IMR-90 (cell line): ENCODE results near the gene AKAP1. TPM values are rescaled to one million over a fixed set of nuclear protein-coding genes. Genes with fewer than 3 reads are reported as not detected.

ENCODE experiments used
- ATAC-seq: fragments of 200-7000 bp; cut with Tn5 transposase; 2 replicates; pipeline ENCODE4 v1.9.1; 2020; ENCODE audit warnings: low read depth, mild to moderate bottlenecking, moderate library complexity
- BruUV-seq: library from RNA; stranded (reverse); fragments of 400-500 nt; replicated peaks from 2 replicates; lab custom pipeline; 2021; lab: Mats Ljungman, UMichigan
- CTCF ChIA-PET: fragments of 300-600 bp; formaldehyde crosslinking; extraction: SDS; loops from one replicate; lab custom pipeline; 2021; ENCODE audit warnings: antibody characterized with exemption; lab: Yijun Ruan, JAX
- POLR2A ChIA-PET: fragments of 300-600 bp; sonication (Branson Sonifier 250); formaldehyde crosslinking; loops from one replicate; lab custom pipeline; 2022; ENCODE audit warnings: antibody characterized with exemption; ENCODE audit not compliant: unreplicated experiment; lab: Charles Lee
- DNase-seq: peaks from one replicate; pipeline ENCODE4 v3.0.0; 2013
- H2AFZ ChIP-seq: replicated peaks from 2 replicates; pipeline ENCODE3; 2013; ENCODE audit warnings: low read length, mild to moderate bottlenecking; ENCODE audit not compliant: poor library complexity
- H2AK5ac ChIP-seq: 2 replicates; pipeline ENCODE4 v1.6.1; 2013; ENCODE audit warnings: low read depth, low read length, inconsistent platforms
- H2AK9ac ChIP-seq: replicated peaks from 2 replicates; pipeline ENCODE3; 2013; ENCODE audit warnings: mild to moderate bottlenecking, low read depth, low read length, moderate library complexity; ENCODE audit not compliant: poor library complexity
- H2BK120ac ChIP-seq: 2 replicates; pipeline ENCODE4 v1.6.1; 2013; ENCODE audit warnings: low read depth, low read length, inconsistent platforms
- H2BK15ac ChIP-seq: 3 replicates; pipeline ENCODE4 v1.6.1; 2013; ENCODE audit warnings: low read depth, low read length, inconsistent platforms
- H2BK20ac ChIP-seq: 2 replicates; pipeline ENCODE4 v1.6.1; 2013; ENCODE audit warnings: low read depth, mild to moderate bottlenecking, inconsistent platforms, low read length, moderate library complexity
- H2BK5ac ChIP-seq: 2 replicates; pipeline ENCODE4 v1.6.1; 2013; ENCODE audit warnings: mild to moderate bottlenecking, low read depth, low read length, inconsistent platforms; ENCODE audit not compliant: poor library complexity, severe bottlenecking
- H3K14ac ChIP-seq: replicated peaks from 2 replicates; pipeline ENCODE4 v1.6.1; 2013; ENCODE audit warnings: low read depth, low read length, inconsistent platforms
- H3K18ac ChIP-seq: 2 replicates; pipeline ENCODE4 v1.6.1; 2013; ENCODE audit warnings: low read depth, low read length, control low read depth
- H3K23ac ChIP-seq: 2 replicates; pipeline ENCODE4 v1.6.1; 2013; ENCODE audit warnings: low read depth, low read length, inconsistent platforms
- H3K27ac ChIP-seq: 2 replicates; pipeline ENCODE4 v1.5.1; 2013; ENCODE audit warnings: mild to moderate bottlenecking, control low read depth, low read length; ENCODE audit not compliant: insufficient read depth
- H3K27me3 ChIP-seq: 2 replicates; pipeline ENCODE4 v1.6.1; 2013; ENCODE audit warnings: low read length; ENCODE audit not compliant: control insufficient read depth, insufficient read depth
- H3K36me3 ChIP-seq: 2 replicates; pipeline ENCODE4 v1.6.1; 2013; ENCODE audit warnings: low read length, mixed read lengths; ENCODE audit not compliant: control insufficient read depth, insufficient read depth
- H3K4ac ChIP-seq: 2 replicates; pipeline ENCODE4 v1.6.1; 2013; ENCODE audit warnings: low read depth, low read length, inconsistent platforms
- H3K4me1 ChIP-seq: 2 replicates; pipeline ENCODE4 v1.6.1; 2013; ENCODE audit warnings: low read length, mixed read lengths; ENCODE audit not compliant: control insufficient read depth, insufficient read depth
- H3K4me2 ChIP-seq: 2 replicates; pipeline ENCODE4 v1.6.1; 2013; ENCODE audit warnings: low read depth, mild to moderate bottlenecking, control low read depth, low read length, moderate library complexity
- H3K4me3 ChIP-seq: 2 replicates; pipeline ENCODE4 v1.5.1; 2013; ENCODE audit warnings: low read depth, mild to moderate bottlenecking, control low read depth, low read length, moderate library complexity; ENCODE audit not compliant: insufficient read depth
- H3K56ac ChIP-seq: 2 replicates; pipeline ENCODE4 v1.6.1; 2013; ENCODE audit warnings: low read length, inconsistent platforms; ENCODE audit not compliant: insufficient read depth; ENCODE audit errors: extremely low read depth
- H3K79me1 ChIP-seq, 2 experiments: 2 replicates each; pipeline ENCODE4 v1.6.1; 2013; ENCODE audit warnings: low read length in 2 of 2, inconsistent platforms in 1 of 2, low read depth in 1 of 2
- H3K9ac ChIP-seq: 2 replicates; pipeline ENCODE4 v1.6.1; 2013; ENCODE audit warnings: low read depth, low read length, control low read depth
- H3K9me1 ChIP-seq: 2 replicates; pipeline ENCODE4 v1.6.1; 2013; ENCODE audit warnings: low read length, inconsistent platforms; ENCODE audit not compliant: insufficient read depth
- H3K9me3 ChIP-seq: 2 replicates; pipeline ENCODE4 v1.6.1; 2013; ENCODE audit warnings: low read length; ENCODE audit not compliant: control insufficient read depth, insufficient read depth
- H4K20me1 ChIP-seq: 2 replicates; pipeline ENCODE4 v1.6.1; 2013; ENCODE audit warnings: low read length, inconsistent platforms; ENCODE audit not compliant: insufficient read depth
- H4K5ac ChIP-seq: 2 replicates; pipeline ENCODE4 v1.6.1; 2013; ENCODE audit warnings: mild to moderate bottlenecking, low read depth, low read length, control low read depth
- H4K8ac ChIP-seq, 2 experiments: 2 replicates each; pipeline ENCODE4 v1.6.1; 2013; ENCODE audit warnings: low read depth in 2 of 2, low read length in 2 of 2, control low read depth in 1 of 2, inconsistent platforms in 1 of 2
- H4K91ac ChIP-seq: 2 replicates; pipeline ENCODE4 v1.6.1; 2013; ENCODE audit warnings: low read depth, low read length, inconsistent platforms; ENCODE audit not compliant: insufficient read depth
- BHLHE40 ChIP-seq: fragments of 150-350 bp; IDR thresholded peaks from 2 replicates; pipeline ENCODE4 v1.6.1; 2016; ENCODE audit warnings: mild to moderate bottlenecking, low read depth, low read length
- CEBPB ChIP-seq: IDR thresholded peaks from 2 replicates; pipeline ENCODE4 v1.6.1; 2012; ENCODE audit warnings: low read depth, low read length, improper control_type of control experiment
- CHD1 ChIP-seq: IDR thresholded peaks from 2 replicates; pipeline ENCODE4 v1.6.1; 2012; ENCODE audit warnings: low read depth, low read length, improper control_type of control experiment
- CTCF ChIP-seq: conservative IDR thresholded peaks from 2 replicates; pipeline ENCODE4 v1.5.1; 2012; ENCODE audit warnings: mild to moderate bottlenecking, low read depth, low read length, improper control_type of control experiment
- ELK1 ChIP-seq: fragments of 150-350 bp; IDR thresholded peaks from 2 replicates; pipeline ENCODE4 v1.6.1; 2016; ENCODE audit warnings: low read depth, mild to moderate bottlenecking, low read length, moderate library complexity, borderline replicate concordance
- FOS ChIP-seq: fragments of 150-350 bp; IDR thresholded peaks from 2 replicates; pipeline ENCODE4 v1.6.1; 2016; ENCODE audit warnings: low read depth, low read length
- MAFK ChIP-seq: IDR thresholded peaks from 2 replicates; pipeline ENCODE4 v1.6.1; 2012; ENCODE audit warnings: low read depth, low read length, improper control_type of control experiment
- MAZ ChIP-seq: IDR thresholded peaks from 2 replicates; pipeline ENCODE4 v1.6.1; 2012; ENCODE audit warnings: low read depth, mild to moderate bottlenecking, low read length, improper control_type of control experiment, moderate library complexity, borderline replicate concordance
- MXI1 ChIP-seq: IDR thresholded peaks from 2 replicates; pipeline ENCODE4 v1.6.1; 2012; ENCODE audit warnings: low read depth, mild to moderate bottlenecking, low read length, moderate library complexity, borderline replicate concordance
- NFE2L2 ChIP-seq: fragments of 150-350 bp; IDR thresholded peaks from 2 replicates; pipeline ENCODE4 v1.6.1; 2016; ENCODE audit warnings: low read depth, mild to moderate bottlenecking, low read length
- POLR2A ChIP-seq: IDR thresholded peaks from 2 replicates; pipeline ENCODE4 v1.6.1; 2012; ENCODE audit warnings: mild to moderate bottlenecking, low read depth, low read length
- RAD21 ChIP-seq: IDR thresholded peaks from 2 replicates; pipeline ENCODE4 v1.6.1; 2012; ENCODE audit warnings: low read length, improper control_type of control experiment
- RCOR1 ChIP-seq: IDR thresholded peaks from 2 replicates; pipeline ENCODE4 v1.6.1; 2012; ENCODE audit warnings: mild to moderate bottlenecking, low read length, improper control_type of control experiment; ENCODE audit not compliant: insufficient replicate concordance
- RFX5 ChIP-seq: IDR thresholded peaks from 2 replicates; pipeline ENCODE4 v1.8.0; 2012; ENCODE audit warnings: low read depth, mild to moderate bottlenecking, low read length, moderate library complexity
- SMC3 ChIP-seq: fragments of 150-350 bp; IDR thresholded peaks from 2 replicates; pipeline ENCODE4 v1.6.1; 2016; ENCODE audit warnings: low read depth, mild to moderate bottlenecking, antibody characterized with exemption, low read length, moderate library complexity
- USF2 ChIP-seq: fragments of 150-350 bp; IDR thresholded peaks from 2 replicates; pipeline ENCODE4 v1.6.1; 2017; ENCODE audit warnings: mild to moderate bottlenecking, antibody characterized with exemption, low read length, low read depth
- WGBS, 2 experiments: methylation state at CpG; one replicate each; pipeline versions ENCODE4 v1.1.5 to v1.1.7; 2013; ENCODE audit warnings: missing lambda C conversion rate in 2 of 2; ENCODE audit not compliant: insufficient read length in 1 of 2; ENCODE audit errors: extremely low coverage in 2 of 2; 5-methylcytosine and 5-hydroxymethylcytosine counted together
- dilution Hi-C: fragments of 300-500 bp; cut with HindIII; formaldehyde crosslinking; loops from one replicate; pipeline ENCODE4 v1.14.3; 2018; ENCODE audit warnings: low sequenced_read_pairs; ENCODE audit not compliant: unreplicated experiment
- in situ Hi-C: fragments of 300-500 bp; cut with MboI; formaldehyde crosslinking; loops from 3 replicates; pipeline ENCODE4 v1.14.3; 2019; ENCODE audit warnings: low sequenced_read_pairs, inconsistent platforms, mixed read lengths
- intact Hi-C: fragments of 100-400 bp; cut with micrococcal nuclease; formaldehyde crosslinking; loops from 2 replicates; pipeline ENCODE4 v1.10.0; 2022
- polyA plus RNA-seq, 3 experiments: library from polyadenylated mRNA; depleted of rRNA; stranded (reverse); fragments of >200 nt; gene quantifications; 2 replicates each; pipeline ENCODE4 v1.2.3, GENCODE V29; 2012; ENCODE audit warnings: low replicate concordance in 1 of 3
- total RNA-seq: library from RNA; depleted of rRNA; stranded (reverse); fragments of >200 nt; gene quantifications from 2 replicates; pipeline ENCODE4 v1.2.3, GENCODE V29; 2012

Gene AKAP1
- total and polyA plus RNA-seq, 2 of the 4 experiments (the other 2 are of a cell fraction), result 10.2 to 17.4 TPM

GRCh38 chr17:57142925-57143324, 57.9 kb downstream of the AKAP1 start:
- no peak overlapping the region for H3K9ac ChIP-seq
- POLR2A ChIA-PET, result no interaction called here
- no peak overlapping the region for H3K18ac ChIP-seq
- 20% methylated on average over 1 of the region's 4 CpGs; no CpG with 5 or more reads in 1 of the 2 experiments for WGBS, 2 experiments
- no TSS peak for BruUV-seq
- no peak for DNase-seq
- intact Hi-C loops (no loop called here), in situ Hi-C loops (no loop called here), dilution Hi-C loops (no loop called here)
- no peak overlapping the region for H2BK5ac ChIP-seq
- CTCF ChIA-PET, result interaction anchor here (1.0 to 1.9 kb wide), 2 partner anchors 100 to 690 kb away, joined by 3 to 4 read pairs; no protein-coding TSS in a partner anchor
- H4K20me1 ChIP-seq, result no peaks in the 10 kb centered on the region
- no peak overlapping the region for H3K4me2 ChIP-seq
- no peaks in the 10 kb centered on the region for H3K79me1 ChIP-seq
- no peak overlapping the region for H4K91ac ChIP-seq
- ATAC-seq, result no peak
- no peak overlapping the region for H2BK120ac ChIP-seq
- H3K4ac ChIP-seq, result no peak overlapping the region
- no peak overlapping the region for H3K4me3 ChIP-seq
- H4K5ac ChIP-seq, result no peak overlapping the region
- H3K4me1 ChIP-seq, result no peaks in the 10 kb centered on the region
- H3K14ac ChIP-seq, result no peak overlapping the region
- H3K23ac ChIP-seq, result no peak overlapping the region
- H2AK9ac ChIP-seq, result no peak overlapping the region
- peaks cover 8% of the 10 kb centered on the region for H3K27me3 ChIP-seq
- no peak overlapping the region for H3K27ac ChIP-seq
- H2BK15ac ChIP-seq, result no peak overlapping the region
- no peak overlapping the region for H2AK5ac ChIP-seq
- H3K9me1 ChIP-seq, result no peaks in the 10 kb centered on the region
- TF ChIP-seq POLR2A, result no peak
- TF ChIP-seq CHD1, result no peak
- TF ChIP-seq CTCF, result no peak
- no peak for TF ChIP-seq MAFK
- no peak for TF ChIP-seq RAD21
- TF ChIP-seq ELK1, result no peak
- TF ChIP-seq MXI1, result no peak
- TF ChIP-seq MAZ, result no peak
- no peak for TF ChIP-seq USF2
- no peak for TF ChIP-seq FOS
- TF ChIP-seq BHLHE40, result no peak
- no peak for TF ChIP-seq CEBPB
- no peak for TF ChIP-seq RFX5
- no peak for TF ChIP-seq RCOR1
- TF ChIP-seq SMC3, result no peak
- no peak for TF ChIP-seq NFE2L2
- H2BK20ac ChIP-seq, result no peak overlapping the region
- H4K8ac ChIP-seq, result no peak overlapping the region
- no peaks in the 10 kb centered on the region for H3K36me3 ChIP-seq
- no peak overlapping the region for H2AFZ ChIP-seq
- H3K56ac ChIP-seq, result no peak overlapping the region
- no peaks in the 10 kb centered on the region for H3K9me3 ChIP-seq
